ENCODE measurements around the gene SLC12A8. TPM values are rescaled to one million over a fixed set of nuclear protein-coding genes. Genes with fewer than 3 reads are reported as not detected.
A peak's percentile ranks its signal among the peaks of the same experiment; 100 is the strongest.

SLC12A8 gene
- total RNA-seq, 1 experiment from 2014 or later = 6.4 TPM

GRCh38 chr3:125079675-125080045 is 132.9 kb downstream of the SLC12A8 start:
- peak; percentile 34 for DNase-seq (ENCODE audit: low read depth)

- no peak for DNase-seq (ENCODE audit: low read depth)
Observed at GRCh38 chr3:125078951-125079674, 133.4 kb downstream of the SLC12A8 start.

DNA sequence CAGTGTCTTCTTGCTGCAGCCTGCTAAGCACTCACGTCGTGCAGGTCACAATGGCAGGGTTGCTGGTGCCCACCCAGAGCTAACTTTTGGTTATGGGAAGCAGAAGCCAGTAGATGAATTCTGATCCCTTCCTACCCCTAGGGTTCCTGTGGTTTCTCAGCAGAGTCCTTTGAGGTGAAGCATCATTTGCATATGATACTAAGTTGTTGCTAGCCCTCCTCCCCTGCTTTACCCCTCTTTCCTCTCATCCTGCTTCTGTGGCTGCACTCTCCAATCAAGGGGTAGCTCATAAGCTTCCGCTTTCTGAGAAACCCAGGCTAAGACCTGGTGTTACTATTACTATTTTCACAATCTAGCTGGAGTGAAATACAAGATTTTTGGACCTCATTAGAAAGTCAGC is 134.7 kb downstream of the SLC12A8 start:
- DNase-seq (ENCODE audit: low read depth) = no peak

DNA sequence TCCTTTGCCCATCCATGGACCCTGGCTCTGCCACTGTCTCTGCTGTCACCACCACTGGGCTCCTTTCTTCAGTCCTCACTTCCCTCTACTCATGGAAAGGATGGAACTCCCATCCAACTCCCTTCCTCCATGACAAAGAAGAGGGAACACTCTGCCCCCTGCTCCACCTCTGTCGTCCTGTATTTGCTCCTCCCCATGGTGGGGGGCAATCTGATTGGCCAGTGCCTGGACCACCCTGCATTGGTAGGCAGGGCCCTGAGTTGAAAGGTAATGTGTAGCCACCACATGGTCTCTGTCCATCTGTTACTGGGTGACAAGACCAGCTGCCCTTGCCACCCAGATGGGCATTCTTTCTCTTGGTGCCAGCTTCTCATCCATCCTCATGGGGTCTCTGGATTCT is 136.1 kb downstream of the SLC12A8 start:
- no peak for DNase-seq (ENCODE audit: low read depth)

DNA sequence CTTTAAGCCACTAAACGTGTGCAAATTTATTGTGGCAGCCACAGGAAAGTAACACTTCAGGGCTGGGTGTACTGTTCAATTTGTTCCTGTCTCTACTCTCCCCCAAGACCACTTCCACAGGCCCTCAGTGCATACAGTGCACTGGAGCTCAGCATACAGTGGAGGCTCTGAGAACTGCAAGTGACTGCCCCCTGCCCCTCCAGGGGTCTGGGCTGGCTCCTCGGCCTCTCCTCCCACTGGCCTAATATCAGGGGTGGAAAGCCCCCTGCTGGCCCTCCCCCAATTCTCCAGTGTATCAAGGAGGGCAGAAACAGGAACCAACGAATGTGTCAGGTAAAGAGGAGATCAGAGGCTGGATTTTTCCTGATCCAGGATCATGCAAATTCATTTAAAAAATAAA is 136.8 kb downstream of the SLC12A8 start:
- no peak for DNase-seq (ENCODE audit: low read depth)

GRCh38 chr3:125073390-125073905 is 139.1 kb downstream of the SLC12A8 start:
- DNase-seq (ENCODE audit: low read depth) = no peak

DNA sequence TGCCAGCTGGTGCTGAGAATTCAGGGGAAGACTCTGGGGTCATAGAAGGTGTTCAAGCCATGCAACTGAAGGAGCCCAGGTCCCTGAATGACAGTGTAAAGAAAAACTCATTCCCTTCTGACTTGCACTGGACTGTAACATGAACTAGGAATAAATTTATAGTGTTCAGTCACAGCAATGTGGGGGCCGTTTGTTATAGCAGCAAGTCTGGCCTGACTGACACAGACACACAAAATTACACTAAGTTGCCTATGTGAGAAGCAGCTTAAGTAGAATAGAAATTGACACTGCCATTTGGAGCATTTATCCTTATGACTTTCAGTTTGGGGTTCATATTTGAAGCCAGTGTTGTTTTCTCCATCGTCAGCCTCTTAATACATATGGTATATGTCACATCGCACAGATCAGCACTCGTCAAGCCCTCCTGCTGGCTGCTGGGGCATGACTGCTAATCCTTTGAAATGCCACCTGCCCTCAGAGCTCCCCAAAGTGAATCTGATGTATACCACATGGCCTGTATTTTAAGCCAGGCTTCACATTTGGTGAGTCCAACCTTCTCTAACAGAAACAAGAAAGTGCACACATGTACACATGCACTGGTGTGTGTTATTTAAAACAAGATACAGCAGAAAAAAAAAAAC is 139.7 kb downstream of the SLC12A8 start:
- no peak for DNase-seq (ENCODE audit: low read depth)

DNA sequence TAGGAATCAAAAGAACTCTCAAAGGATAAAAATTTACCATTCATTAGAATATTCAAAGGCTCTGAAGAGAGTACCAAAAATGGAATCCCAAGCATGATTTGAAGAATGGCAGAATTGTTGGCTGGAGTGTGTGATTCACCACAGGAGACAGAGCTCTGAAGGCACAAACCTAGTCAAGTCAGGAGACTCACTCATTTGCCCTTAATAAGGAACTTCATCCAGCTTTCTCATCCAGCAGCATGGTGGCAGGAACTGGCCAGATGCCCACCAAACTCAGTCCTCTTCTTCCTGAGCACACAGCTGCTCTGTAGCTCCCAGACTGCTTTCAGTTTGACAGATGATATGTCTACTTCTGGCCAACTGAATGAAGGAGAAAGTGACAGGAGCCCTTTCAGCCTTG is 140.2 kb downstream of the SLC12A8 start:
- peak; percentile 79 for DNase-seq (ENCODE audit: low read depth)

DNA sequence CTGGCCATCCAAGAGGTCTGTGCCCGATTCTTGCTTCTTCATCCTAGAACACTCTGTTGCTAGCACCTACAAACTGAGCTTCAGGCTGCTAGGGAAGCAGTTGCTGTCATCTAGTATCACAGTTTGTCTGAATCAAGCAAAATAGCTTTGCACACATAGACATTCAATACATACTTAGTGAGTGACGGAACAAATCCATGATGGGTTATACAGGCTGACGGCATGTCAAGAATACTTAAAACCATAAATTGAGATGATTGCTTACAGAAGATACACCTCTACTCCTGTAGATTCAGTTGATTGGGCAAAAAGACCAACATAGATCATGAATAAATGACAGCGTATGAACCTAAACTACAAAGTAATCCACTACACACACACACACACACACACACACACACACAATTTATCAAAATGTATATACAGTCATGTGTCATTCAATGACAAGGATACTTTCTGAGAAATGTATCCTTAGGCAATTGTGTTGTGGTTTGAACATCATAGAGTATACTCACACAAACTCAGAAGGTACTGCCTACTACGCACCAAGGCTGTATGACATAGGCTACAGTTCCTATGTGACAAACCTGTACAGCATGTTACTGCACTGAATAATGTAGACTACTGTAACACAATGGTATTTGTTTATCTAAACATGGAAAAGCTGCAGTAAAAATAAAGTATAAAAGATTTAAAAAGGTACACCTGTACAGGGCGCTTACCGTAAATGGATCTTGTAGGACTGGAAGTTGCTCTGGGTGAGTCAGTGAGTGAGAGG is 142.4 kb downstream of the SLC12A8 start:
- DNase-seq (ENCODE audit: low read depth) = no peak

GRCh38 chr3:125069452-125069851 is 143.1 kb downstream of the SLC12A8 start:
- DNase-seq (ENCODE audit: low read depth) = no peak

DNA sequence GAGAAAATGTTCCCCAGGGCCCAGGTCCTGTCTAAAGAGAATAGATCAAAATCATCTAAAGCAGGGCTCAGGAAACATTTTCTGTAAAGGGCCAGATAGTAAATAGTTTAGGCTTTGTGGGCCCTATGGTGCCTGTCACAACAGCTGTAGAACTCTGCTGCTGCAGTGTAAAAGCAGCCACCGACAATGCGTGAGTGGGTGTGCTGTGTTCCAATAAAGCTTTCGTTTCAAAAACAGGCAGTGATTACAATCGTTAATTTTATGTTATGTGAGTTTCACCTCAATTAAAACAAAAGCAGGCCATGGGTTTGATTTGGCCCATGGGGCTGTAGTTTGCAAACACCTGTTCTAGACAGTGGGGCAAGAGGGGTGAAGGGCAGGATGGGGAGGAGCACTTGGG is 144.3 kb downstream of the SLC12A8 start:
- DNase-seq (ENCODE audit: low read depth) = no peak

GRCh38 chr3:125067225-125067624 is 145.3 kb downstream of the SLC12A8 start:
- no peak for DNase-seq (ENCODE audit: low read depth)

DNA sequence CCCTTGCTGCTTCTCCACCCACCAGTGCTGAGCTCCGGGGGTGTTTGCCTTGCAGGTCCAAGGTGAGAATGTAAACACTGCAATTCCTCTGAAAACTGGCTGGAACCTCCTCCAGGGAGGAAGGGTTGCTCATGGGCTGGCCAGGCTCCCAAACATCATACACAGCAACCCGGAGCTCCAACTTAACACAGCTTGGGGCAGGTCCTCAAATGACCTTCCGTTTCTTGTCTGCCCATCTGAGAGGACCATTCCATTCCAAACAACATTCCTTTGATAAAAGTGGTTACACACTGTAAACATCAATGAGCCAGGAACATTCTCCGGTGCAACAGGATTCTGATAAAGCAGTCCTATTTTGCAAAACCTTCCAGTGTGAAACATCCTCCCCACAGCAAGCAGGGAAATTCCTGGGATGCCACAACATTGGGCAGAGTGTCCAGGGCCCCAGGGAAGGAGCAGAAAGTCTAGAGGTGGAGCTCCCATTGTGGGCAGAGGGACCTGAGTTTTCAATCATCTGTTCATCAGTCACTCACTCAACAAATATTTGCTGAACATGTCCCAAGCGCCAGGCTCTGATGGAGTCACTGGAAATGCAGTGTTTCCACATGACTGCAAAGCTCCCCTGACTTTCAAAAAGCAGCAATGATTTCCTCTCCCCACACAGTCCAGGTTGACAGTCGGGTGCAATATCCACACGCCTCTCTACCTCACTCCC is 149.5 kb downstream of the SLC12A8 start:
- peak; percentile 90 for DNase-seq (ENCODE audit: low read depth)

DNA sequence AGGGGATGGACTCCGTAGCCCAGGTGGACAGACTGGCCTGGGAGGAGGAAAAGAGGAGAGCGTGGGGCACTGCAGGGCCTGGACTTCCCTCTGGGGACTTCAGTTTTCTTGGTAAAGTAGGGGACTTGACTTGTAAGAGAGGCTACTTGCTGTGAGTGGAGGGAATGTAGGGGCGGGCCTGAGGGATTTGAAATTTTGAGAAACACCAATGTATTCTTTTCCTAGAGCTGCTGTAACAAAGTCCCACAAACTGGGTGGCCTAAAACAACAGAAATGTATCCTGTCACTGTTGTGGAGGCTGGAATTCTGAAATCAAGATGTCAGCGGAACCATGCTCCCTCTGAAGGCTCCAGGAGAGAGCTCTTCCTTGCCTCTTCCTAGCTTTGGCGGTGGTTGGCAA is 150.9 kb downstream of the SLC12A8 start:
- DNase-seq (ENCODE audit: low read depth) = no peak

GRCh38 chr3:125061170-125061569 is 151.4 kb downstream of the SLC12A8 start:
- DNase-seq (ENCODE audit: low read depth) = peak; percentile 65

- no peak for DNase-seq (ENCODE audit: low read depth)
Observed at GRCh38 chr3:125059488-125060245, 152.9 kb downstream of the SLC12A8 start.

DNA sequence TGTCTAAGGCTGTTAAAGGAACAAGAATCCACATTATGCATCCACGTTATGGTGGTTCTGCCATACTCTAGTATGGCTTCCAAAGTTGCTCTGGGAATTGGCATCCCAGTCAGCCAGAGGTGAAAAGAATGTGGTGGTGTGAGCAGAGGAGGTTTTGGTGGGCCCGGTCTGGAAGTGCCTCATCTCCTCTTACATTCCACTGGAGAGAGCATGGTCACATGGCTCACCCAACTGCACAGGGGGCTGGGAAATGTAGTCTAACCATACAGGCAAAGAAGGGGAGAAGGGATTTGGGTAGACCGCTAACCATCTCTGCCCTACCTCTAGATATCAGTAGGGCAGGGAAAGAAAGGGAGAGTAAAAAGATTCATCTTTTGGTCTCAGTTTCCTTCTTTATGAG is 153.6 kb downstream of the SLC12A8 start:
- DNase-seq (ENCODE audit: low read depth) = no peak

- DNase-seq (ENCODE audit: low read depth) = no peak
Observed at GRCh38 chr3:125058529-125058928, 154.0 kb downstream of the SLC12A8 start.

- peak; percentile 88 for DNase-seq (ENCODE audit: low read depth)
Observed at GRCh38 chr3:125057186-125057850, 155.2 kb downstream of the SLC12A8 start.
